ENCODE measurements around the gene LYRM9.
A peak's percentile ranks its signal among the peaks of the same experiment; 100 is the strongest.
"Not testable (repeated sequence)": the region's sequence is repeated elsewhere in the genome, so short reads cannot be mapped to it uniquely, and the experiment has no call there.

Gene LYRM9

DNA sequence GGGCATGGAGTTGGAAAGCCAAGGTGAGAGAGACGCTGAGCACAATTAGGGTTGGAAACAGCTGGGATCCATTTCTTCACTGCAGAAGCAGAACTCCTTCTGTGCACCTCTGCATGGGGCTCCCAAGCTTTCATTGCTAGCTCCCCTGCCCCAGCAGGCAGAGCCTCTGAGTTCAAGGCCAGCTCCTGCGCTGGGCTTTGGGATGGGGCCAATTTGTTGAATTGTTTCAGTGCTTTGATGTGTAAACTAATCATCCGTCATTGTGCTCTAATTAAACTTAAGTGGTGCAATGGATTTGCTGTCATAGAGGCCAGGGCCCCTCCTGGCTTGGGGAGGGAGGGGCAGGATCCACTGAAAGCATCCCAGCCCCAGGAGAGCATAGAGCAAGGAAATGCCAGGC lies 13.5 kb upstream of the LYRM9 start:
- DNase-seq (ENCODE audit: low read depth in 2 of 3, low spot score in 2 of 3), result no peak

DNA sequence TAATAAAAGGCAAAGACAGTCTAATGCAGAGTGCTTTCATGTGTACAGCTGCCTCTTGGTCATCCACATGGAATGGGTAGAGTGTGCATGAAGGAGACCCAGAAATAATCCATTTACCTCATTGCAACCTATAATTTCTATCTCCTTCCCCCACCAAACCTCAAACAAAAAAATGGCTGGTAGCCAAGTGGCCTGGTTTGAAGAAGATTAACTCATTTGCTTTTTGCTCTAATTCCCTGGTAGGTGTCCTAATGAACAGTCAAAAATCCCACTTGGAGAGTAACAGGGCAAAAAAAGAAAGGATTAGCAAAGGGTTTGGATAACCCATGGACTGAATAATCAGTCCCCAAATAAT lies 13.0 kb upstream of the LYRM9 start:
- no peak for DNase-seq (ENCODE audit: low read depth in 2 of 3, low spot score in 2 of 3)

DNA sequence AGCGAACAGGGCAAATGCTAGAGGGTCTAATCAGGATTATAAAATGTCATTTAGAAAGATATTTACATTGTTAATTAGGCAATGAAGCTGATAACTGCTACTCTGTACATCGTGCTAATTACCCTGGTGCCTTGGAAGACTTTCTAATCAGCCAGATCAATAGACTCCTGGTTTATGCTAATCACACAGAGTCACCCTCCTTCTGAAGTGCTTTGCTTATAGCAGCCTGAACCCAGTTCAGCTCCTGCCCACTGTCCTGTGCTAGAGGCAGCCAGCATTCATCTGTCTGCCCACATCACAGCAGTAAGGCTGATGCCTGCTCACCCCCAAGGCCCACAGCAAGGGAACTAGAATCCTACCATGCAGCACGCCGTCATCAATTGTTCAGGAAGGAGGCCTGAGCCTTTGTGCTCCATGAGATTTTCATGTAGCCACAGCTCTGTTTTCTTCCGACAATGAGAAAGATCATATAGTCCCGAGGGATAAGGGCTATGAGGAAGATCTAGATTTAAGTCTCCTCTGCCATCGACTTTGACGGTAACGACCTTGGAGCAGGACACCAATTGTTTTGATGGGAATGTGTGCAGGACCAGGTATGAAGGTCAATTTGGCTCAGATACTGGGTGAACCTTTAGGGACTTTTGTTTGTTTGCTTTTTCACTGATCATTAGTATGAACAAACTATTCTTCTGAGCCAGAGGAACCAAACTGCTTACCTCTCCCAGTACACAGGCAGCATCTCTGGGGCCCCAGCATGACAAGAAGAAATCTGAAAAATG lies 12.5 kb upstream of the LYRM9 start:
- no peak for DNase-seq (ENCODE audit: low read depth in 2 of 3, low spot score in 2 of 3)

DNA sequence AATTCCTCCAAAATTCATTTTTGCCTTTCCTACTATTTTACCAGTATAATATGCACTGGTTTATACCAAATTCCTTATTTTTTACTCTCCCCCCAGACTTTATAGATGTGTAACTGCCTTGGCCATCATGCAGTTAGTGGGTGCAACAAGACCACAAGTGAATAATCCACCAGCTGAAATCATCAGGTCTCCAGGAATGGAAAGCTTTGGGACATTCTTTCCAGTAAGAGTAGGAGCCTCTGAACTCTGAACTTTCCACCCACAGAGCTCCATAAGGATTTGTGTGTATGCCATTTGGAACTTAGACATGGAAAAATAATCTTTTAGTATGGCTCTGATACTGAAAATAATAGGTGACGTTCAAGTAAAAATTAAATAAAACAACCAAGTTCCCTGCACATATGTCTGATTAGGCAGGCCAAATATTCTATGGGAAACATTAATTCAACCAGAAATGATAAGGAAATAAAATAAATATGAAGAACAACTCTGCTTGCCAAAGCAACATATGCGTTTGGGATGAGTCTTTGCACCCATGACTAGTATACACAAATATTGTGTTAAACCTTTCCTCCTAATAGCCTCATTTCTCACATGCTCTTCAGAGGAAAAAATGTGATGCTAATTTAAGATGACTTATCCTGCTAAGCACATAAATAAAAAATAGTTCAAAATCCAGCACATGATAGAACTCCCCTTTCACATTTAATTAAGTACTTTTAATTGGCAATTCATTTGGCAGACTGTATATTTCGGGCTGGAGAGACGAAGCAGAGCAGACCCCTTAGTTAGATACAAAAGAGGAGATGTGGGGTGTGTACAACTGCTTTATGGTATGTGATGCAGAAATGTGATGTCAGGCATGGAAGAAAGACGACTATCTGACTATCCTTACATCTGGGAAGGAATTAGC lies 11.6 kb upstream of the LYRM9 start:
- DNase-seq (ENCODE audit: low read depth in 2 of 3, low spot score in 2 of 3), result no peak

DNA sequence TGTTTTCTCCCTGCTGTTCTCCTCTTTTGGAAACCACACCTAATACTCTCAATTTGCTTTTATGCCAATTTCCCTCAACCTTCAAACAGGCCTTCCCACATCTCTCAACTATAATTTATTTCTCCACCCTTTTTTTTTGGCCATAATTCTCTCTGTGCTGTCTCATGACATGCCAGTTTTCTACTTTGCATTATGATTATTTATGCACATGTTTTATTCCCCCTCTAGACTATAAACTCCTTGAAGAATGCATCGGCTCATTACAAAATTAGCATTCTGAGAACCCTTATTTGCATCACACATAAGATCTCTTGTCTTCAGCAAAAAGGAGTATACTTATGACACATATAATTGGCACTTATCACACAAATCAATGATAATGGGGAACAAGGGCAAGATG lies 10.9 kb upstream of the LYRM9 start:
- DNase-seq (ENCODE audit: low read depth in 2 of 3, low spot score in 2 of 3), result no peak

DNA sequence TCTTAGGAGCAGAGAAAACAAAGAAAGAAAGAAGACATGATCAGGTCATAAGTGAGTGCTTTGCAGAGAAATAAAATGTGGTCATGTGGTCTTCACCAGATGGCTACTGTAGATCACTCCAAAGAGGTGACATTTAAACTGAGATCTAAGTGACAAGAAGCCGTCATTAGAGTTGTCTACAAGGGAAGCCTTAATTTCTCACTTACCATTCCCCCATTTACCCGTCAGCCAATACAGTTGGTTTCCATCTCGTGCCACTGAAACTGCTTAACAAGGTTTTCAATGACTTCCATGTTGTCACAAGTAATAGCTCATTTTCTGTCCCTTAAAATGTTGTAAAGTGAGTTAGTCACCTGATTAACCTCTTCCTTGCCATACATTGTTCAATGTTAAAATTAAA lies 6.4 kb upstream of the LYRM9 start:
- no peak for DNase-seq (ENCODE audit: low read depth in 2 of 3, low spot score in 2 of 3)

DNA sequence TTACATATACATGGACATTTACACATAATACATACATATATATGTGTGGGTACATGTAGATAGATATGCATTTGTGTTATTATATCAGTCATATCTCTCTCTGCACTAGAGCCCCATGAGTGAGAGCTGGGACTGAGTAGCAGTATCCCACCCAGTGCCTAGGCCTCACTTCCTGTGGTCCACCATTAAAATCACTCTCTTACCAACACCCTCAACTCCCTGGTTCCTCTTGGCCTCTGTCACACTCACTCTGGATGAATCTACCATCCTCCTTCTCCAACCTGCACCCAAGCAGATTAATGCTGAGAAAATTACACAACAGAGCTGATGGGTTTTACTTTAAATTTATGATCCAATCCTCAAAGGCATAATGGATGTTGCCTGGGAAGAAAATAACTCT lies 4.9 kb upstream of the LYRM9 start:
- no peak for DNase-seq (ENCODE audit: low read depth in 2 of 3, low spot score in 2 of 3)

DNA sequence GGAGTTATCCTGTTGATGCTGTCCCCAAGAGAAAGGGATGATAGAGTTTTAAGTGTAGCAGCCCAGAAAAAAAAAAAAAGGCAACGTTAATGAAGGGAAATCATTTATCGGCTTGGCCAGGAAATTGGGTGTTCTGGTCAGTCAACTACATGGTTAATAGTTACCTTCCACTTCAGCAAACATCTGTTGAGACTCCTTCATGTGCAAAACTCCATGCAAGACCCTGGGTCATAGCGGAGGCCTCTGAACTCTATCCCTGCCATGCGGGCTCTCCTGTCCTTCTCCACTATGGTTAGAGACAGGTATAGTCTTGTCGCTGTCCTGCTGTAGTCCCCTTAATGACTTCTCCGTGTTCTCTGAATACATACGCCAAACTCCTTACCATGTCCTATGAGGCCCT lies 3.5 kb upstream of the LYRM9 start:
- DNase-seq (ENCODE audit: low read depth in 2 of 3, low spot score in 2 of 3), result no peak

DNA sequence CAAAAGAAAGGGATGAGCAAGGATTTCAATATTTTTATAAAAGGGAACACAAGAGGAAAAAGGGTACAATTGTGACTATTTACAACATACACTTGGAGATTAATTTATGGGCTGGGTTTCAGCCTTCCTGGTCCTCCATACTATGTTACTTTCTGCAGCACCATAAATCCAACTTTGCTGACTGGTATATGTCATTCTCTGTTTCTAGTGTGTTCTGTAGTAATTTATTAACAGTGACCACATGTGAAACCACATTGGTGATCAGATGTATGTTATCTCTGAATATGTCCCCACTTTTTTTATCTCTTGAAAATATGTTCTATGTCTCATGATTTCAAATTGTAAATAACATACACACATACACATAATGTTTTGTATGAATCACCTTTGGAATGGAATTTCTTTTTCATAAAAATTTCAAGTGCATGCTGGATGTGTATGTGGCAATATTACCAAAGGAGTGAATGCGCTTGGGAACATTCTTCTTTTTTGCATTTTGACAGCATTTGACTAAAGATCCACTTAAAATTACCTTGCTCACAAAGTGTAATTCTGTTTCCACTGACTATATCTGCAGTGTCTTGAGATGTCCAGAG lies 2.9 kb upstream of the LYRM9 start:
- DNase-seq (ENCODE audit: low read depth in 2 of 3, low spot score in 2 of 3), result no peak

DNA sequence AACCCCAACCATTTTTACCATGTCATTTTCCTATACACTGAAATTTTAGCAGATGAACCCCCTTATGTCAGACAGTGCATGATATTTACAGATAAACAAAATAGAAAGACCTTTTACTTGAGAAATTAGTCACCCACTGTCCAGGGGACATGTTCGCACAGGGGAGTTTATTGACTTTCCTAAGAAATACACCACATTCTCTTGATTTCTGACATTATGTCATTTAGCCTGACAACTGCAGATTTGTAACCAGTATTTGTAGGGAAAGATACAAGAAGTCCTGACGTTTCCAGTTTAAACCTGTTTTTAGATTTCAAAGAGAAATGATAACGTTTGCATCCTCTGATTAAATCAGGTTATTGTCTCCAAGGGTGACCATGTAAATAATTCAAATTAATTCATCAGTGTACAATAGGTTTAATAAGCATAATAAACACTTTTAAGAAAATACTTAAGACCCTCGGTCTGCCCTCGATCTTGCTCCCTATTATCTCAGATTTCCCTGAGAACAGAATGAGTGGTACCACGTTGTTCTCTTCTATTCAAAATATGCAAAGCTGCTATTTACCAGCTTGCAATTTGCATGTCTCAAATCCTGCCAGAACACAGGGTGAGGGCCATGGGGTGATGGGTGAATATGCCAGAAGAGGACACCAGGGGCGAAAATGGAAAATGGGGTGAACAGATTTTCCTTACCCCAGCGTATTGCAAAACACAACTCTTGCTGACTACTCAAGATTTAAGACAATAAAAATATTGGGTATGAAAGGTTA lies 2.1 kb upstream of the LYRM9 start:
- no peak for DNase-seq (ENCODE audit: low read depth in 2 of 3, low spot score in 2 of 3)

DNA sequence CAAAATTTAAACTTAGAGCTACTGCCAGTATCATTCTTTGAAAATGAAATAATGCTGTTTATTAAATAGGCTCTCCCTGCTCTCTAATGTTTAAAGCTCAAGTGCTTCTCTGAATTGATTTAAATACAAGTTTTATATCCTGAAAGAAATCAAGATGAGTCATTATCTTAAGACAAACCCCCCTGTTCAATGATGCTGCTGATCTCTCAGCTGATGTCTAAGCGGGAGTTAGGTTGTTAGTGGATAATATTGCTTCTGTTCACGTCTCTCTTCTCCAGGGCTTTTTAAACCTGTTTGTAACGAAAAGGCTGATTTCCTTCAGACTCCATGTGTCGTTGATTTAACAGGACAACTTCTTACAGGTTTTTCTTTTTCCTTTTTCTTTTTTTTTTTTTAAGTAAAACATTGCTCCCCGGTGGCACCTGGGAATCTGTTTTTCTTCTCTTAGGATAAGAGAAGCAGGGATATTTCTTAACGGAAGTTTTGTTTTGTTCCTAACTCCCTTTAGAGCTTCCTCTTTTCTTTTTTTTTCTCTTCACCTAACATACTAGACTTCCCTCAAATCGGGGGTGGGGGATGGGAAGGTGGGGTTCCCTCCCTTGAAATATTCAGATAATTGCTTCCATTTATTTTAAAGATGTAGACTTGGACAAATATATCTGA lies 807 bp upstream of the LYRM9 start:
- DNase-seq (ENCODE audit: low read depth in 2 of 3, low spot score in 2 of 3), result no peak

DNA sequence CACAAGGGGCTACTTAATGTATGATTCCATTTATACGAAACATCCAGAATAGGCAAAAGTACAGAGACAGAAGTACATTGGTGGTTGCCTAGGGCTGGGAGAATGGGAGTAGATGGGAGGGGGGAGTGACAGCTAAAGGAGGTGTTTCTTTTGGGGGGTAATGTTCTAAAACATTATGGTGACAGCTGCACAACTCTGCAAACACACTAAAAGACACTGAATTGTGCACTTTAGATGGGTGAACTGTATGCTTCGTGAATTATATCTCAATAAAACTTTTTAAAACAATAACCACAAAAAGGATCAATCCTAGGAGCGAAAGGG lies 661 bp downstream of the LYRM9 start:
- no peak for DNase-seq (ENCODE audit: low read depth in 2 of 3, low spot score in 2 of 3)

DNA sequence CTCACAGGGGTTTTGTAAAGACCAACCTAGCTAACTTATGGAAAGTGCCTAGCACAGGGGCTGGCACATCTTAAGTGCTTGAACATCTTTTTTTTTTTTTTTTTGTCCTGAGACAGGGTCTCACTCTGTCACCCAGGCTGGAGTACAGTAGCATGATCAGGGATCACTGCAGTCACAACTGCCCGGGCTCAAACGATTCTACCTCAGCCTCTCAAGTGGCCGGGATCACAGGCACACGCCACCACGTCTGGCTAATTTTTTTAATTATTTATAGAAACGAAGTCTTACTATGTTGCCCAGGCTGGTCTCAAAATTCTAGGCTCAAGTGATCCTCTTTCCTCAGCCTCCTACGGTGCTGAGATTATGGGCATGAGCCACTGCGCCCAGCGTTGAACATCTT lies 1.3 kb downstream of the LYRM9 start:
- no peak for DNase-seq (ENCODE audit: low read depth in 2 of 3, low spot score in 2 of 3)

DNA sequence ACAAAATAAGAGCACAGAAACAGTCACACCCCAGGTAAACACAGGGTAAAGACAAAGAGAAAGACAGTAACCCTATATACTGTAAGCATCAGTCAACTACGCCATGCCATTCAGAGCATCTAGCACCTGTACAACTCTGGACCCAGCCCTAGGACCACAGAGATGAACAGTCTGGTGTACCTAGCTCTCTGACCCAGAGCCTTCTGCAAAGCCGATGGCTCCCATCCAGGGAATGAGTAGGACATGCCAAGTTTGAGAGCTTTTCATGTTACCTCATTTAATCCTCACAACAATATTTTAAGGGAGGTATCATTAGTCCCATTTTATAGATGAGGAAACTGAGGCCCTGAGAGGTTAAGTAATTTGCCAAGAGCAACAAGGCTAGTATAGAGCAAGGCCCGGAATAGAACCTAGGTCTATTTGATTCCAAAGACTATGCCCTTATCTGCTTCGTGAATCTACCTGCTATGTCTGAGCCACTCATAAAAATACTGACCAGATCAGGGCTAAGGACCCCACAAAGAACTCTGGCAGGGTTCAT lies 3.4 kb downstream of the LYRM9 start:
- DNase-seq (ENCODE audit: low read depth in 2 of 3, low spot score in 2 of 3), result no peak

DNA sequence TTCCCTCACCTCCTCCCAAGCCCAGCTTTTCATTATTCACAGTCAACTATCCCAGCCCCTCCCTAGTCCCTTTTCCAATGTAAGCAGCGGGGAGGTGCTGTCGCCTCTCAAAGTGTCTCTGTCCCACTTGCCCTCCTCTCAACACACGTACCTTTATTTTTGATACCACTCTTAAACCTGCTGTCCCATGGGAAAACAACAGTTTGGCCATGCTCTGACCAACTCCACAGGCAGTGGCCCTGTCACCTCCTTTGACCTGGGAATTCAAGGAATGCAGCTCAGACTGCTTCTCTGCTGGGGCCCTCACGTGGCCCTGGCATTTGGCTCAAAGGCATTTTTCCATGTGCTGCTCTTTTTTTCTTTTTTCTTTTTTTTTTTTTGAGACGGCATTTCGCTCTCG lies 4.2 kb downstream of the LYRM9 start:
- DNase-seq (ENCODE audit: low read depth in 2 of 3, low spot score in 2 of 3), result no peak

DNA sequence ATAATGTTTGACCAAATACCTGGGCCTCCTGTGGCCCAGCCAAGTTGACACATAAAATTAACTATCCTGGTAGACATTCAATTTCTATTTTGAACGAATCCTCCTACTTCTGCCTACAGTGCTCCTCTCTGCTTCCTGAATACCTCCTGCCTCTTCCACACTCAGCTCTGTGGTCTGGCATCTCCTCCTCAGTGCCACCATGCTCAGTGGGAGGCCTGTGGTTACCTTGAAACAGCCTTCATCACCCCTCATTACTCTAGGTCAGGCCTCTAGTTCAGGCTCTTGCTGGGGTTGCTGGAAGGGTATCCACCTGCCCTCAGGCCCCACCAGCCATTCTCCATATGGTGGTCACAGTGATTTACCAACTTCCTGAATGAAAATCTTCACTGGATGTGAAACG lies 5.1 kb downstream of the LYRM9 start:
- DNase-seq (ENCODE audit: low read depth in 2 of 3, low spot score in 2 of 3), result no peak

DNA sequence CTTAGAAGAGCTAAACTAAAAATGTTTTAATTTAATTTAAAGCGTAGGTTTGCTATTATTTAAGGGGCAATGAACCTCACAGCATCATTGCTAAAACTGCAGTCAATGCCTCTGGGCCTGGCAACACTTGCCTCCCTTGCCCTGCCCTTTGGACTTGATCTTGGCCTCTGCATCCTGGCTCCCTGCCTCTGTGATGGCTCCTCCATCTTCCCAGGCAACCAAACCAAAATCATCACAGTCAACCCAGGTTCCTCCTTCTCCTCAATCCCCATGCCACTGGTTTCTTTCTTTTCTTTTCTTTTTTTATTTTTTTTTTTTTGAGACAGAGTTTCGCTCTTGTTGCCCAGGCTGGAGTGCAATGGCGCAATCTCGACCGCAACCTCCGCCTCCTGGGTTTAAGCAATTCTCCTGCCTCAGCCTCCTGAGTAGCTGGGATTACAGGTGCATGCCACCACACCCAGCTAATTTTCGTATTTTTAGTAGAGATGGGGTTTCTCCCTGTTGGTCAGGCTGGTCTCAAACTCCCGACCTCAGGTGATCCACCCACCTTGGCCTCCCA lies 6.7 kb downstream of the LYRM9 start:
- DNase-seq (ENCODE audit: low read depth in 2 of 3, low spot score in 2 of 3), result not testable (repeated sequence)

DNA sequence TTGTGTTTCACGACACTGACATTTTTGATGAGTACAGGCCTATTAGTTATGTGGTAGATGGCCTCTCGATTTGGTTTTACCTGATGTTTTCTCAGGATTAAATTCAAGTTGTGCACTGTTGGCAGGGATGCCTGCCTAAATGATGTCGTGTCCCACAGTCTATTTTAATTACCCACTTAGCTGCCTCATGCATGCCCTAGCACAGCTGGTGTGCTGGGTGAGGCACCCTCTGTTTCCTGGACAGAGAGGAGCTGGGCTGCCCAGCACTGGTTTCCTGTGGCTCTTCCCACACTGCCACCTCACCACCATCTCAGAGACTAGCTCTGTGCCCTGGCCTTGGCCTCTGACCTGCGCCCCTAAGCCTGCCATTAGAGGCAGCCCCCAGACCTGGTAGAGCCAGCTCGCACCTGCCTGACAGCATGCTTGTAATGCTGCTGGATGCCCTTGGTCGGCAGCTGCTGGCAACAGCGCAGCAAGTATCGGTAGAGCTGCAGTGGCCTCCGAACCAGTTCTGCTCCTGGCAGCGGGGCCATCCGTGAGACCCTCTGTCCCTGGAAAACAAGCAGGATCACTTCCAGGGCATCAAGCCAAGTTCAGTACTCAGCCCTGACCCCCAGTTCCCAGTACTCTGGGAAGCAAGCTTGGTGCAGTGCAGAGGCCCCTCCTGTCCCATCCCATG lies 10.9 kb downstream of the LYRM9 start:
- no peak for DNase-seq (ENCODE audit: low read depth in 2 of 3, low spot score in 2 of 3)

DNA sequence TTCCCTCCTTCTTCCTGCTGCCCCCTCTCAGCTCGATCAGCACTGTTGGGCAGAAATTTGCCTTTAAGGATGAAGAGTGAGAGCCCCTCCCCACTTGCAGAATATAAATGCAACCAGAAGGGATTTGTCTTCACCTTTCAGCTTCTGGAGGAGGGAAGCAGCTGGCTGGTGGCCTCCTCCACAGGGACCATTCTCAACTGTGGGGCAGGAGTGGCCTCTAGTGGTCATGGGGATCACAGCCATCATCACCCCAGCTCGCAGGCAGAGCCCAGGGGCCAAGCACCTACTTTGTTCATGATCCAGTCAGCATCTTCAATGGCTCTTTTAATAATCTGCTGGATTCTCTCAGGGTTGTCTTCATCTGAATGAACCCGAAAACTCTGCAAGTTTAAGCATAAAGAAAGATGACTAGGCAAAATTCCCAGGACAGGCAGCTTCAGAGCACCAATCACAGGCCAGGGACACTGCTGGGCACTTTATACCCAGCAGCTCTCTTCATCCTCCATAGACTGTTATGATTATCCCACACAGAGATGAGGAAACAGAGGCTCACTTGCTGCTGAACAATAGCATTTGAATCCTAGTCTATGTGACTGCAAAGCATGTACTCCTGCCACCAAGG lies 13.1 kb downstream of the LYRM9 start:
- peak; percentile 24 to 42 (median 28) for DNase-seq (ENCODE audit: low read depth in 2 of 3, low spot score in 2 of 3)
